Head of caudate nucleus (tissue), 42 donors: ENCODE measurements around the gene DDAH1.
A peak's percentile ranks its signal among the peaks of the same experiment; 100 is the strongest.
"Not testable (repeated sequence)": the region's sequence is repeated elsewhere in the genome, so short reads cannot be mapped to it uniquely, and the experiment has no call there.

Experiments used
- DNase-seq, 42 donors: peaks; one replicate each; pipeline versions ENCODE4 v3.0.0 to v3.0.0-alpha.2; 2020 to 2021; ENCODE audit warnings: mixed read lengths in 7 of 42
- intact Hi-C: fragments of 100-400 bp; cut with DNase I; formaldehyde crosslinking; loops from one replicate; pipeline ENCODE4 v1.15.0; 2022

Gene DDAH1

GRCh38 chr1:85465099-85465785 lies at the start of gene DDAH1:
TSS of gene DDAH1 (minus strand) at chr1:85465159. CDS start at chr1:85465045, 114 bp downstream.
- intact Hi-C loops = no loop called here

DNA sequence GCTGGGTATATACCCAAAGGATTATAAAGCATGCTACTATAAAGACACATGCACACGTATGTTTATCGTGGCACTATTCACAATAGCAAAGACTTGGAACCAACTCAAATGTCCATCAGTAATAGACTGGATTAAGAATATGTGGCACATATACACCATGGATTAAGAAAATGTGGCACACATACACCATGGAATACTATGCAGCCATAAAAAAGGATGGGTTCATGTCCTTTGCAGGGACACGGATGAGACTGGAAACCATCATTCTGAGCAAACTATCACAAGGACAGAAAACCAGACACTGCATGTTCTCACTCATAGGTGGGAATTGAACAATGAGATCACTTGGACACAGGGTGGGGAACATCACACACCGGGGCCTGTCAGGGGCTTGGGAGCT lies 49.0 kb upstream of the DDAH1 start:
- DNase-seq, intact Hi-C loops: not testable (repeated sequence)

More at GRCh38 chr1:85465099-85465785, at the start of gene DDAH1:
- peak in 40 of 42 donors; percentile 30 to 80 (median 62) for DNase-seq

DNA sequence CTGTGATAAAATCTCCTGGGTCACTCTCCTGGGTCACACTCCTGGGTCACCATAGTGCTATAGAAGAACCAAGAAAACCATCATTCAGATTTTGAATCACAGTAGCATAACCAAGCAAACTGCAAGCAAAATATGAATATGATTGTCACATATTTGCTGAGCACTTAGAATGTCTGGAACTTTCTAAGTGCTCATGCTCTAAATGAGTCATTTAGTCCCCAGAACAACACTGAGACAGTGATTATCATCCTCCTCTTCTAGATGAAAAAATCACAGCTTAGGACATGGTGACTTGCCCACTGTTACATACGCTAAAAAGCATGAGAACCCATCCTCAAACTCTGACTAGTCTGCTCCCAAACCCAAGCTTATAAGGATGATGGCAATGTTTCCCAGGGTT lies 39.5 kb upstream of the DDAH1 start:
- intact Hi-C loops = no loop called here
- DNase-seq = no peak

- intact Hi-C loops = no loop called here
- peak in 4 of 42 donors; percentile 2 to 21 (median 7) for DNase-seq
These were observed 37.7 kb upstream of the DDAH1 start for GRCh38 chr1:85502625-85503083.

- intact Hi-C loops = no loop called here
- DNase-seq = no peak
These were observed 37.2 kb upstream of the DDAH1 start for GRCh38 chr1:85502171-85502570.

DNA sequence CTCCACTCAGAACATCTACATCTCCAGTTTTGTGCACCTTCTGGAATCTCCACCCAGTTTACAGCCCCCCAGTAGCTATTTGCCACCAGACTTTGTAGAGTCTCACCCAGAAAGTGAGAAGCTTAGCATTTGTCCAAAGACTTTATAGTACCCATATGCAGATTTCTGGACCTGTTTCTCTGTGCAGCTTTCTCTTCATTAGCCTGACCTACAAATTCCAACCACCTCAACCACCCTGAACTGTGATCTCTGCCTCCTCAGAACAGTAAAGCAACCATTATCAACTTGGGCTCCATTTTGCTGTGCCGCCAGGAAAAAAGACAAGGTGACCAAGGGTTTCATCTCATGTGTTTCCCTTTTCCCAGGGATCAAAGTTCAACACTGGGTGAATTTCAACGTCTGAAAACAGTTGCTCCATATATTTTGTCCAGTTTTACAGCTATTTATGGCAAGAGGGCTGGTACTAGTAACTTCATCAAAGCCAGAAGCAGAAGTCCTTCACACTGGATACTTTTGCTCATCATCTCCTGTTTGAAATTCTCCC lies 36.5 kb upstream of the DDAH1 start:
- intact Hi-C loops = no loop called here
- DNase-seq = no peak

DNA sequence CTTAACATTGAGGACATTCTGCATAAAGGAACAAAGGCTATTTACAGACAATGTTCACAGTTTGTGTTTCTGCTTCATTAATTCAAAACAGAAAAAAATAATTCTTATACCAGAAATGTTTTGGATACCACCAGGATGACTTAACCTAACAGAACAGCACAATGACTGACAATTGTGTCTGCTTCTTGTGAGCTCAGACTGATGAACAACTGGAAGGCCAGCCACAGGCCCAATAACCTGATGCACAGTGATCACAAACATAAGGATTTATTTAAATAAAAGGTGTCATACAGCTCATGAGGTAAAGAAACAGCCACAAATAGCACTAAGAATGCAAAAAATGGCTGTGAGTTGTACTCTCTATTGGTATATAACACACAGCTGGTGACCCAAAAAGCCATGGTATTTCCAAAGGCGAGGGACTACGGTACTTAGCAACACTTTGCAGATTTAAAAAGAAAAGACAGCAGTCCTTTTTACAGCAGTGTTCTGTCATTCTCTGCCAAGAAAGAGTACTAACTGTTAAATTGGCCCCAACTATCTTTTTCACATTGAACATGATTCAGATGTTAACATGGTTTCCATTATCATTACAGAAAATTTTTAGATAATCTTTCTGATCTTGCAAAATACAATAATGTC lies 32.1 kb upstream of the DDAH1 start:
- intact Hi-C loops = no loop called here
- no peak for DNase-seq

GRCh38 chr1:85495556-85495955 lies 30.6 kb upstream of the DDAH1 start:
- intact Hi-C loops = no loop called here
- no peak for DNase-seq

DNA sequence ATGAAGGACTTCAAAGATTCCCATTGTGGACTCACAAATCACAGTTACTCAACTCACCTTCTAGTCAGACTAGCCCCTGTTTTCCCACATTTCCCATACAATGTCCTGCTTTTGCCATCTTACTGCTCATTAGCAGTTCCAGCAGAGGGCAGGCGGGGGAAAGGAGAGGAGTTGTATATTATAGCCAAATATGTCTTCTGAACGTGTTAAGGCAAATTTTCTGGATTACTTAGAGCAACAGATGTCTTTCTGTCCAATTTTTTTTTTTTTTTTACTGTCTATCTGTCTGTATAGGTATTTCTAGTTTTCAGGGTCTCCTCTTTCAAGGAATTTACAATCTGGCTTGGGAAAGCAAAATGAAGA lies 29.9 kb upstream of the DDAH1 start:
- DNase-seq = peak in 6 of 42 donors; percentile 3 to 27 (median 6)
- intact Hi-C loops = no loop called here

DNA sequence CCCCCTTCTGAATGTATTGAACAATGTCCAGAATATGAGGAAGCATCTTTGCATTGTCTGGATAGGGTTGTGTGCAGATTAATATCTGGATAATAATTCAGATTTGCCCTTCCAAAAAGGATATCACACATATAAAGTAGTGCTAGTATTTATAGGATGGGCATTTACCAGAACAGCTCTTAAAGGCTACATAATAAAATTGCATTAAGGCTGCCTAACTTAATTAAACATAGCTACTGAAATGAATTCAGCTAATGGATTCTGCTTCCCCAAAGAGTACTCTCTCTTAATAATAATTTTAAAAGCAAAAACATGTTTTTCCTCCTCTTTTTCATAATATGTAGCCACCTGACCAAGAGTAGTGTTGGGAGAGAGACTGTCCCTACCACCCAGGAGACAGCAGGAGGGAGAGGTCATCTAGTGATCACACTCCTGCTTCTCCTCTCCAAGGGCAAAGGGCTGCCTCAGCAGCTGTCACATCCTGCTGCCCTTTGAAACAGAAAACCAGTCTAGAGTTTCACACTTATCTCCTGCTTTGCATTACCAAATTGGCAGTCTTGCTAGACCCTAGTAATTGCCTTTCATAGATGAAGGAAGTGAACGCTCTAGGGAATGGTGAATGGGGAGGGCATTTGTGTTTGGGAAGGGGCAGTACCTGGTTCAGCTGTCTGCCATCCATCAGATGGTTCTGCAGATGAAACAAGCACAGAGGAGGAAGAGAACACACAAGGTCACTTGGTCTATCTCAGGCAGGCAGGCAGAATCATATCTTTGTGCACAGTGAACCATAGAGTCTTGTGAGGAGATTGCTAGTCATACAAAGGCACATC lies 29.3 kb upstream of the DDAH1 start:
- intact Hi-C loops = no loop called here
- DNase-seq = no peak

- intact Hi-C loops = no loop called here
- no peak for DNase-seq
These were observed 25.5 kb upstream of the DDAH1 start for GRCh38 chr1:85490270-85490985.

DNA sequence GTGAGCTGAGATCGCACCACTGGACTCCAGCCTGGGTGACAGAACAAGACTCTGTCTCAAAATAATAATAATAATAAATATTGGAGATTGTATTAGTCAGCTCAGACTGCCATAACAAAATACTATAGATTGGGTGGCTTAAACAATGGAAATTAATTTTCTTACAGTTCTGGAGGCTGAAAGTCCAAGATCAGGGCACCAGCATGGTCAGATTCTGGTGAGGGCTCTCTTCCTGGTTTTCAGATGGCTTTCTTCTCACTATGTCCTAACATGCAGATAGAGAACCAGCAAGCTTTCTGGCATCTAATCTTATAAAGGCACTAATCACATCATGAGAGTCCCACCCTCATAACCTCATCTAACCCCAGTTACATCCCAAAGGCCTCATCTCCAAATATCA lies 23.2 kb upstream of the DDAH1 start:
- no peak for DNase-seq
- intact Hi-C loops = no loop called here

GRCh38 chr1:85485516-85485915 lies 20.6 kb upstream of the DDAH1 start:
- DNase-seq = no peak
- intact Hi-C loops = no loop called here

DNA sequence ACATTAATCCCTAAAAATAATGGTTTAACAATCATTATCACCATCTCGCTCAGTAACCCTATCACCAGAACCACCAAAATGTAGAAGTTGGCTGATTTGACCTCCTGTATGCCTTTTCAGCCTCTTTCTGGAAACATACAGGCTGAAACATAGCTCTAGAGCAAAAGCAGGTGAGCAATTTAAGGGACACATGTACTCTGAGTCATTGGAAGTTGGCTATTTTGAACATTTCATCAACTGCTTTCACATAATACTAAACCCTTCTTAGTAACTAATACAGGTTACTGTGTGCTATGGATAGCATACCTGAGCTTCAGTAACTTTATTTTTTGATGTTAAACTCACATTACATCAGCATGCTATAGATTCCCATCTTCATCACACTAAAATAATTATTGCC lies 19.8 kb upstream of the DDAH1 start:
- no peak for DNase-seq
- intact Hi-C loops = no loop called here

DNA sequence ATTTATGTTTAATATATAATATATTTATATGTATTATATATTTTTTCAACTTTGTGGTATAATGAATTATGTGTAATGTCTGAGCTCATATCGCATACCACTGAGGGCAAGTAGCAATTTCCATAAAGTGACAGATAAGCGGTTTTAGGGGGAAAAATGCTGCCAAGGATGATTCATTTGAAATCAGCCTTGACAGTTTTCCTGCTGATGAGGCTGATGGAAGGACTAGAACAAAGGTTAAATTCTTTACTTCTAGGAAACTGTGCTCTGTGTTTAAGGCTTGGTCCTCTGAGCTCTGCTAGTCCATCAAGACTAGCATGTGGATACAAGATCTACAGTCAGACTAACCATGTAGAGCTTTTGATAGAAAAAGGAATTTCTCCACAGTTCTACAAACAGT lies 19.3 kb upstream of the DDAH1 start:
- DNase-seq = no peak
- intact Hi-C loops = no loop called here

DNA sequence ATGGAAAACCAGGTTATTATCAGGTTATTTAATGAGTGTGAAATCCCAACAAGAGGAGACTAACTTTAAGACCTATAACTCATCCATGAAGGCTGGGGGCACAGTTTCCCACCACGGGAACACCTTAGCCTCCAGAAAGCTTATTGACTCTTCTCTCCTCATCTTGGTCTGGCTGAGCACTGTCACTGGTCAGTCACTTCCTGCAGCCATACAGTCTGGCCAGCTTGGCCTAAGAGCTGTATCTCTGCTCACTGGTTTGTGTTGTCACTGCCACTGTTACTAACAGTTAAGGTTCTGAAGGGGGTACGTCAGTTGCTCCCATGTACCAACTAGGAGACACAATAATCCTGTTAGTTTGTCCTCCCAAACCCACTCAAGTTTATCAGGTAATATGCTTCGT lies 16.7 kb upstream of the DDAH1 start:
- no peak for DNase-seq
- intact Hi-C loops = no loop called here

GRCh38 chr1:85480566-85480965 lies 15.6 kb upstream of the DDAH1 start:
- intact Hi-C loops = no loop called here
- no peak for DNase-seq

DNA sequence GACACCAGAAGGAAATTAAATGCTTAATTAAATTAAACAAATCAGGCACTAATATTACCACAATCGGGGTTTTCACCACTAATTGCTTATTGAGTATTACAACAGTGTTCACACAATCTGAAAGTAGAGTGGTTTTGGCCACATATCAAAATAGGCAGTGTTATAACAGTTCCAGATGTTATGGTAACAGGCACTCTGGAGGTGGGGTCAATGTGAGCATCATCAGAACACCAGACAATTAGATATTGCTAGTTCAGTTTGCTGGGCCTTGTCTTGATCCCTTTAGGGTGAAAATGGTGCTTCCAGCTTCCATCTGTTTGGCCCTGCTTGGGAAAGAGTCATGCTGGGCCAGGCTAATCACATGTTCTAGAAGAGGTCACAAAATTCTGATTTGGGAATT lies 14.5 kb upstream of the DDAH1 start:
- intact Hi-C loops = no loop called here
- no peak for DNase-seq

DNA sequence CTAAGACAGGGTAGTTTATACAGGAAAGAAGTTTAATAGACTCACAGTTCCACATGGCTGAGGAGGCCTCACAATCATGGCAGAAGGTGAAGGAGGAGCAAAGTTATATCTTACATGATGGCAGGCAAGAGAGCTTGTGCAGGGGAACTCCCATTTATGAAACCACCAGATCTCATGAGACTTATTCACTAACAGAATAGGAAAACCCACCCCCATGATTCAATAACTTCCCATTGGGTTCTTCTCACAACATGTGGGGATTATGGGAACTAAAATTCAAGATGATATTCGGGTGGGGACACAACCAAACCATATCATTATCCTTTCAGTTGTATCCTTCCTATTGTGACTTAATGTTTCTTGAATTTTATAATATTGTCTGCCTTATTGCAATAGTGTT lies 13.4 kb upstream of the DDAH1 start:
- intact Hi-C loops = no loop called here

More for the DNA sequence above, 13.4 kb upstream of the DDAH1 start:
- no peak for DNase-seq
